ENCODE results near the gene TBCD. TPM values are rescaled to one million over a fixed set of nuclear protein-coding genes. Genes with fewer than 3 reads are reported as not detected.

The TBCD gene
- total RNA-seq, 1 experiment from 2014 or later: 129 TPM

DNA sequence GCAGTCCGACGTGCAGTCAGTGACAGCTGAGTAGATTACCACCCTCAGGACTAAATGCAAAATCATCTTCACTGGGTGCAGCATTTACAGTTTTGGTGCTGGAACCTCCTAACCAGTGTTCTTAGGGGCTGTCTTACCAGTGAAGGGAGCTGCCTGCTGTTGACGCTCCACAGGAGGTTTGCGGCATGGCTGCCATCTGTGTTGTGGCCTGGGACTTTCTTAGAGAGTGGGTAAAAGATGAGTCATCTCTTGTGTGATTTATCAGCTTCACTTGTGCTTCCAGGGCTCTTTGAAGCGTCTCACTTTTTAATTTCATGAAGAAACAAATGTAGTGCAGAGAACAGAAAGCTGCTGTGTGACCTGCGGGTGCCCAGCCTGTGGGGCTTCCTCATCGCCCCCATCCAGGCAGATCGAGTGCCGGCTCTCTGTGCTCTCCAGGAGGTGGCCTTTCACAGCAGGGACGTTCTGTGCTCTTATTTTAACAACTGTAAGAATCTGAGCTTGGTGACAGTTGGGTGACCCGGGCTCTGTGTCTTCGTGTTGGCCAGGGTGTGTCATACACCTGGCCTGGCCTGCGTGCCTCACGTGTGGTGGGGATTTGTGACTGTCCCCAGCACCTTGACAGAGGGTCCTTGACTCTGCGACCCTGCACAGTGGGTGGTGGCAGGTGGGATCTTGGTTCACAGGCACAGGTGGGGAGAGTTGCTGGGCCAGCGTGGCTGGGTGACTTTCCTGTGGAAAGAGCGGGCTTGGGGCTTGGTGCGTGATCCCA, 112.3 kb downstream of the TBCD start:
- no peak overlapping the region for H2BK5ac ChIP-seq (ENCODE audit: insufficient read length, low read length)
- H3K27ac ChIP-seq (ENCODE audit: insufficient read length, low read depth, low read length): no peak overlapping the region
- no peak overlapping the region for H3K56ac ChIP-seq (ENCODE audit: insufficient read length, low read depth, low read length)
- H3K27me3 ChIP-seq (ENCODE audit: insufficient read depth, low read length): no peaks in the 10 kb centered on the region
- H3K9me3 Mint-ChIP-seq: no peaks in the 10 kb centered on the region
- WGBS (ENCODE audit: extremely low coverage, insufficient read length, low lambda C conversion rate): no CpG with 5 or more reads among the region's 18 CpGs
- H4K5ac ChIP-seq (ENCODE audit: insufficient read length, low read depth, low read length): no peak overlapping the region
- no peak overlapping the region for H2BK12ac ChIP-seq (ENCODE audit: insufficient read length, low read depth, low read length)
- H3K4me1 ChIP-seq (ENCODE audit: insufficient read depth, low read length): no peaks in the 10 kb centered on the region
- H2BK20ac ChIP-seq (ENCODE audit: low read depth, low read length, poor library complexity, severe bottlenecking): no peak overlapping the region
- peaks cover 3% of the 10 kb centered on the region for H3K23me2 ChIP-seq (ENCODE audit: insufficient read length, low read depth, low read length, poor library complexity, severe bottlenecking)
- H3T11ph ChIP-seq (ENCODE audit: low read length): no peak overlapping the region
- no peak overlapping the region for H4K8ac ChIP-seq (replicated peaks; ENCODE audit: insufficient read length, low read depth, low read length)
- H3K4me2 ChIP-seq (ENCODE audit: insufficient read depth, insufficient read length, low read length): no peak overlapping the region
- H3K14ac ChIP-seq (ENCODE audit: insufficient read depth, low read length): no peak overlapping the region; the same call in 1 of the 2 replicates
- no peak overlapping the region for H2AK5ac ChIP-seq (ENCODE audit: insufficient read length, low read length)
- H3K4me1 Mint-ChIP-seq: peaks cover 10 to 32% of the 10 kb centered on the region in 2 experiments
- peaks cover 0 to 4% (median 0%) of the 10 kb centered on the region in 3 experiments; a peak in 2 of 7 replicates for H3K36me3 Mint-ChIP-seq (ENCODE audit: insufficient read depth in 1 of 3, low read depth in 3 of 3)
- H2BK120ac ChIP-seq (ENCODE audit: low read depth, low read length, poor library complexity, severe bottlenecking): no peak overlapping the region
- peaks cover 3% of the 10 kb centered on the region for H3K79me1 ChIP-seq (ENCODE audit: insufficient read depth, low read depth, low read length, poor library complexity, severe bottlenecking)
- no peak for DNase-seq
- no peaks in the 10 kb centered on the region for H4K20me1 ChIP-seq (ENCODE audit: control insufficient read depth, insufficient read depth, insufficient read length)
- TF ChIP-seq, protein P1, sequence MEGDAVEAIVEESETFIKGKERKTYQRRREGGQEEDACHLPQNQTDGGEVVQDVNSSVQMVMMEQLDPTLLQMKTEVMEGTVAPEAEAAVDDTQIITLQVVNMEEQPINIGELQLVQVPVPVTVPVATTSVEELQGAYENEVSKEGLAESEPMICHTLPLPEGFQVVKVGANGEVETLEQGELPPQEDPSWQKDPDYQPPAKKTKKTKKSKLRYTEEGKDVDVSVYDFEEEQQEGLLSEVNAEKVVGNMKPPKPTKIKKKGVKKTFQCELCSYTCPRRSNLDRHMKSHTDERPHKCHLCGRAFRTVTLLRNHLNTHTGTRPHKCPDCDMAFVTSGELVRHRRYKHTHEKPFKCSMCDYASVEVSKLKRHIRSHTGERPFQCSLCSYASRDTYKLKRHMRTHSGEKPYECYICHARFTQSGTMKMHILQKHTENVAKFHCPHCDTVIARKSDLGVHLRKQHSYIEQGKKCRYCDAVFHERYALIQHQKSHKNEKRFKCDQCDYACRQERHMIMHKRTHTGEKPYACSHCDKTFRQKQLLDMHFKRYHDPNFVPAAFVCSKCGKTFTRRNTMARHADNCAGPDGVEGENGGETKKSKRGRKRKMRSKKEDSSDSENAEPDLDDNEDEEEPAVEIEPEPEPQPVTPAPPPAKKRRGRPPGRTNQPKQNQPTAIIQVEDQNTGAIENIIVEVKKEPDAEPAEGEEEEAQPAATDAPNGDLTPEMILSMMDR (conservative IDR thresholded peaks at IDR 0.05): no peak
- H3K9me3 ChIP-seq (ENCODE audit: control insufficient read depth, low read depth, low read length): no peaks in the 10 kb centered on the region
- H3K27ac Mint-ChIP-seq: peak overlapping the region; percentile 82 to 98 (median 90); a peak in 6 of 7 replicates
- H3K4ac ChIP-seq (ENCODE audit: low read depth, low read length): no peak overlapping the region
- H4K91ac ChIP-seq (ENCODE audit: insufficient read length, low read depth, low read length): no peak overlapping the region
- no peak overlapping the region for H3K9ac ChIP-seq (ENCODE audit: extremely low read depth, insufficient read length, low read length)
- no peak overlapping the region for H3K4me3 Mint-ChIP-seq
- no peak overlapping the region for H2AFZ ChIP-seq (ENCODE audit: low read length)
- H3K23ac ChIP-seq (ENCODE audit: insufficient read length, low read depth, low read length): no peak overlapping the region
- no peaks in the 10 kb centered on the region; the same call in 1 of the 2 replicates for H3K27me3 Mint-ChIP-seq (ENCODE audit: low read depth)
- H3K18ac ChIP-seq (ENCODE audit: insufficient read length, low read depth, low read length): no peak overlapping the region
- H2BK15ac ChIP-seq (ENCODE audit: low read depth, low read length): no peak overlapping the region
- H3K79me2 ChIP-seq (ENCODE audit: insufficient read depth, low read length): no peaks in the 10 kb centered on the region; the same call in 1 of the 2 replicates
